HG02798 (cell line): ENCODE data around the gene KCTD15.
"Not testable (repeated sequence)": the region's sequence is repeated elsewhere in the genome, so short reads cannot be mapped to it uniquely, and the experiment has no call there.

Experiments
- ATAC-seq: cut with Tn5 transposase; IDR thresholded peaks from one replicate; pipeline ENCODE4 v1.9.1; 2021; ENCODE audit warnings: mild to moderate bottlenecking; ENCODE audit not compliant: unreplicated experiment, poor library complexity

KCTD15 gene

GRCh38 chr19:33812388-33813330, 16.0 kb downstream of the KCTD15 start:
- ATAC-seq, result no peak

- no peak for ATAC-seq
Observed at GRCh38 chr19:33813391-33814101, 16.9 kb downstream of the KCTD15 start.

- ATAC-seq, result no peak
Observed at GRCh38 chr19:33814181-33815165, 17.8 kb downstream of the KCTD15 start.

DNA sequence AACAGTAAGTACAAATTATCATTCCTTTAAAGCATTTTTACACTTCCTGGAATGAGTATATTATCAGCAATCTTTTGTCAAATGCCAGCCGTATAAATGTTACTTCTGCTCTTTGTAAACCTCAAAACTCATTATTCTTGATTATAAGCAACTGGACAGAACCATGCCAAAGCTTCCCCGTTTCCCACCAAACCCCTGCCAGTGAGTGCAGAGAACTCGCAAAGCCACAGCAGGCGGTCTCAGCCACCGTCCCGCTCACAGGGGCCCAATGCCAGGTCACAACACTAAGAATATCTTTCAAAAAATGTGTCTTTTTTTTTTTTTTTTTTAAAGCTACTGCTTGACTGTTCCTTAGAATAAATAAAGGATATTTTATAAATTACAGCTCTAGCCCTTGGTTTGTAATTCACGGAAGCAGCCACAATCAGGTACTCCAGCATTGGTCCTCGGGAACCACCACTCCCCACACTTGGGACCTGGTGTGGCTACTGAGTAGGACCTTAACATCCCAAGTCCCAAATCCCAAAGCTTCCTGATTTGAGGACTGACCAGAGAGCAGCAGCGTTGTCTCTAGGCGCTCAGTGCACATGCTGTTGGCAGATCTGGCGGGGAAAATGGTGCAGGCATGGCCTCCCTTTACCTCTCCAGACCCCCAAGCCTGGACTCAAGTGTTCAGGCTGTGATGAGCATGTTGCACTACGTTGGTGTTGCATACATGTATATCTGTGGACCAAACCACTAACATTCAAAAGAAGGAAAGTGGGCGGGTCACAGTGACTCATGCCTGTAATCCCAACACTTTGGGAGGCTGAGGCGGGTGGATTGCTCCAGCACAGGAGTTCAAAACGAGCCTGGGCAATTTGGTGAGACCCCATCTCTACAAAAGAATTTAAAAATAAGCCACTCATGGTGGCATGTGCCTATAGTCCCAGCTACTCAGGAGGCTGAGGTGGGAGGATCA, 19.0 kb downstream of the KCTD15 start:
- no peak for ATAC-seq

DNA sequence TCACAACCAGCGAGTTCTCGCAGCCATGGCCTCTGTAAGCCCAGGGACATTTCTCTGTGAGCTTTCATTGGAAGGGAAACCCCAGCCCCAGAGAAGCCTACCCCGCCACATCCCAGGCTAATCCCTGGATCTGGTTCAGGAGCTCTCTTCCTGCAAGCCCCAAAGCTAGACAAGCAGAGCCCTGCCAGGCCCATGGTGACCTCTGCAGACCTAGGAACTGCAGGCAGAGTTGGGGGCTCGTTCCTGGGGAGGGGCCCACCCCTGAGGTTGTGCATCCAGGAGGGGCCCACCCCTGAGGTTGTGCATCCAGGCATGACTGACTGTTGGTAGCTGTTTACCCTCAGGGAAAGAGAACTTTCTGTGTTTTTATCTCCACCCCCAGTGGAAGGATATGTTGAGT, 21.7 kb downstream of the KCTD15 start:
- no peak for ATAC-seq

- not testable (repeated sequence) for ATAC-seq
Observed at GRCh38 chr19:33819078-33819477, 22.4 kb downstream of the KCTD15 start.

- no peak for ATAC-seq
Observed at GRCh38 chr19:33819506-33819879, 22.8 kb downstream of the KCTD15 start.

DNA sequence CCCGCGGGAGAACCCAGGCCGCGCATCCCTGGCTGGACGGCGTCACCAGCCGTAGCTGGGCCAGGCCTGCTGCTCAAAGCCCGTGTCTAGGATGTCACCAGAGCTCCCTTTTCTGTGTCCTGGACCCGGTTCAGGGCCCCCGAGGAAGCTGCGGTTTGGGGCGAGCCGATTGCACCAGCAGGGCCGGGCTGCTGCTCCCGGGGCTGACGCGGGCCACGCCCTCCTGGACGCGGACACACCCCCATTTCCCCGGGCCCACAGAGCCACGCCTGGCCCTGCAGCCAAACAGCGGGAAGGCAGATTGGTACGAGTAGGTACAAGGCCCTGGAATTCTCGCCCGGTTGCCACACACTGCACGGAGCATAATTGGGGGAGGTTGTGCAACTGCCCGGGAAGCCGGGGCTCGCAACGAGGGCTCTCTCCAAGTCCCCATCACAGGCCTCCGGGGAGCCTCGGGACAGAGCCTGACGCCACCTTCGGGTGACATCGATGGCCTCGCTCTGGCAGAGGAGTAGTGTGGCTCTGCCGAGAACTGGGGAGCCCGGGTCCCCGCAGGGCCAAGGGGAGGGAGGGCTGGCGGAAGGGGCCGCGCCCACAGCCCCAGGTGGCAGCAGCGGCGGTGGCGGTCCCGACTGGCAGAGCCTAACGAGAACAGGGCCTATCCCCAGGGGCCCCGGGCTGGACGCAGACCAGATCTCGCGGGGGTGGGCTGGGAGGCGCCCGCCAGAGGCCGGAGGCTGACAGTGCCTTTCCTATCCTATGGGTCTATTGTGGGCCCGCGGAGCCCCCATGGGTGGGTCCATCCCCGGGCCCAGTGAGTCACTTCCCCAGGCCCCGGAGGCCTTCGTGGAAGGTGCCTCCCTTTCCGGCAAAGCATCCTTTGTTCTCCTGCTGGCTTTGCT, 23.5 kb downstream of the KCTD15 start:
- no peak for ATAC-seq

- no peak for ATAC-seq
Observed at GRCh38 chr19:33821871-33822270, 25.2 kb downstream of the KCTD15 start.

- ATAC-seq, result no peak
Observed at GRCh38 chr19:33823341-33823740, 26.7 kb downstream of the KCTD15 start.

DNA sequence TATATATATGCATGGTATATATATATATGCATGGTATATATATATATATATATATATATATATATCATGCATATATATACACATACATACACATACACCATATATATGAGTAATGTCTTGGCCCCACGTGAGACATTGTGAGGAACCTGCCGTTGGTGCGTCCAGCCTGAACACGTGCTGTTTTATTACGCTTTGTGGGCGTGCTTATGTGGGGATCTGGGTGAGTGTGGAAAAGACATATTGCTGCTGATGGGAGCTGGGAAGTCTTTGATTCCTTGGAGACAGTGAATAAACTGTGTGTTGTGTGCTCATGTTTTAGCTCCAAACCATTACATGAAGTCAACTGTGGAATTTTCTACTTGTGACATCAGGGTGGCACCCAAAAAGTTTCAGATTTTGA, 28.9 kb downstream of the KCTD15 start:
- ATAC-seq, result no peak

- ATAC-seq, result no peak
Observed at GRCh38 chr19:33826521-33826920, 29.9 kb downstream of the KCTD15 start.

GRCh38 chr19:33828266-33829075, 31.8 kb downstream of the KCTD15 start:
- no peak for ATAC-seq

DNA sequence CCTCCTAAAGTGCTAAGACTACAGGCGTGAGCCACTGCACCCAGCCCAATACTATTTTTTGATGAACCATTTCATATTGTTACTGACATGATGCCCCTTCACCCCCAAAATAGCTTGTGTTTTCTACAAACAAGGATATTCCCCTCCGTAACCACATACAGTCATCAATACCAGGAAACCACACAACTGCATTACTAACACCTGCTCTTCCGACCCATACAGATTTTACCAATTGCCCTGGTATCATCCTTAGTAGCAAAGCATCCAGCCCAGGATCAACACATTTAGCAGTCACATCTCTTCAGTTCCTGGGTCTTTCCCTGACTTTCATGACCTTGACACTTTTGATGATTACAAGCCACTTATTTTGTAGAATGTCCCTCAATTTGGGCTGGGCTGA, 33.6 kb downstream of the KCTD15 start:
- ATAC-seq, result no peak

DNA sequence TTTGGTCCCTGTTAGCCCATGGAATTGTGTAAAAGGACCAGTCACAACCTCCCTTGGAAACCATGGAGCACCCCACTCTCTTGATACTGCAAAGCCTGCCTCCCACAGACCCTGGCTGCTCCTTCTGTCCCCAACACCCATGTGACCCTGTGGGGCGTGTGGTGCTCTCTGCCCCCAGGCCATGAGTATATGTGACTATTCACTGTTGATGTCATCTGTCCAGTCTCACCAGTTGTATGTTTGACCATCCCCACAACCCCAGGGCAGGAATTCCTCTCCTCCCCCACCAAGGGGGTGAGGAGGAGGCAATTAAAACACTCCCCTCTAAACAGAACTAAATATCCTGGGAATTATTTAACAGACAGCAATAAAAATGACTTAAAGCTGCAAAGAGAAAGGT, 35.2 kb downstream of the KCTD15 start:
- no peak for ATAC-seq

- no peak for ATAC-seq
Observed at GRCh38 chr19:33832633-33833032, 36.0 kb downstream of the KCTD15 start.

DNA sequence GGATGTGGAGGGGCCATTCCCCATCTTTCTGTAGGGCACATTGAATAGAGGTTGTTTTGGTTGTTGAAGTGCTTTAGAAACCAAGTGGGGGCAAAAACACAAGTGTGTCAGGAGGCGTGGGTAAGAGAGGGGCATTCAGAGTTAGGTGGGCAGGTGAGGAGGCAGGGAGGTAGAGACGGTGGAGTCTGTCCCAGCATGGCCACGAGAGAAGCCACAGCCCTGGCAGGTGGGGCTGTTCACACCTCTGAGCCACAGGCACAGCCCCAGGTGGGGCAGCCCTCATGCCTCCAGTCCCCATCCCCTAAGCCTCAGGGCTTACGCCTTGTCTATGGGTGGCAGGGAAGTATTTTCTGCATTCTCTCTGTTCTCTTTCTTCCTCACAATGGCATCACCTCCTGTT, 43.7 kb downstream of the KCTD15 start:
- no peak for ATAC-seq

GRCh38 chr19:33840783-33841182, 44.1 kb downstream of the KCTD15 start:
- no peak for ATAC-seq
